Stimulated activated CD8-positive, alpha-beta memory T cell treated with anti-CD3 and anti-CD28 coated beads, Interleukin-12 subunit alpha, Interleukin-12 subunit beta, amount 100 ng/mL, for 24 hours (primary cell): ENCODE measurements around the gene TGM2.
"Not testable (repeated sequence)": the region's sequence is repeated elsewhere in the genome, so short reads cannot be mapped to it uniquely, and the experiment has no call there.

Experiments used
- DNase-seq: peaks from one replicate; pipeline ENCODE4 v3.0.0-alpha.2; 2020; ENCODE audit errors: extremely low read depth

The TGM2 gene

GRCh38 chr20:38115205-38115604, 49.9 kb downstream of the TGM2 start:
- DNase-seq: no peak

GRCh38 chr20:38114353-38114791, 50.7 kb downstream of the TGM2 start:
- no peak for DNase-seq

GRCh38 chr20:38113401-38114325, 51.4 kb downstream of the TGM2 start:
- DNase-seq: no peak

GRCh38 chr20:38112930-38113294, 52.2 kb downstream of the TGM2 start:
- no peak for DNase-seq

GRCh38 chr20:38112261-38112929, 52.7 kb downstream of the TGM2 start:
- DNase-seq: no peak

- no peak for DNase-seq
These were observed 53.5 kb downstream of the TGM2 start for GRCh38 chr20:38111366-38112232.

- no peak for DNase-seq
These were observed 54.4 kb downstream of the TGM2 start for GRCh38 chr20:38110525-38111178.

GRCh38 chr20:38109591-38110524, 55.2 kb downstream of the TGM2 start:
- no peak for DNase-seq

- DNase-seq: no peak
These were observed 56.0 kb downstream of the TGM2 start for GRCh38 chr20:38108986-38109541.

- DNase-seq: no peak
These were observed 56.6 kb downstream of the TGM2 start for GRCh38 chr20:38108438-38108985.

GRCh38 chr20:38107916-38108315, 57.2 kb downstream of the TGM2 start:
- DNase-seq: not testable (repeated sequence)

- DNase-seq: not testable (repeated sequence)
These were observed 57.7 kb downstream of the TGM2 start for GRCh38 chr20:38107386-38107785.

GRCh38 chr20:38106461-38106860, 58.6 kb downstream of the TGM2 start:
- no peak for DNase-seq

- no peak for DNase-seq
These were observed 60.8 kb downstream of the TGM2 start for GRCh38 chr20:38104285-38104684.

GRCh38 chr20:38102206-38102605, 62.9 kb downstream of the TGM2 start:
- not testable (repeated sequence) for DNase-seq

- DNase-seq: no peak
These were observed 66.1 kb downstream of the TGM2 start for GRCh38 chr20:38098952-38099351.

GRCh38 chr20:38095017-38095686, 69.9 kb downstream of the TGM2 start:
- DNase-seq: no peak

GRCh38 chr20:38094373-38094891, 70.6 kb downstream of the TGM2 start:
- DNase-seq: no peak

- no peak for DNase-seq
These were observed 71.4 kb downstream of the TGM2 start for GRCh38 chr20:38093641-38094077.
